CD4-positive, alpha-beta T cell treated with Interleukin-15 for 1 hour (primary cell): ENCODE data around the gene NEK3.
"Not testable (repeated sequence)": the region's sequence is repeated elsewhere in the genome, so short reads cannot be mapped to it uniquely, and the experiment has no call there.

Experiments used
- DNase-seq: peaks from one replicate; pipeline ENCODE4 v3.0.0-alpha.2; 2020

The NEK3 gene

GRCh38 chr13:52169839-52170238 is 10.4 kb upstream of the NEK3 start:
- DNase-seq = no peak

GRCh38 chr13:52165411-52165810 is 6.0 kb upstream of the NEK3 start:
- DNase-seq = no peak

- no peak for DNase-seq
Observed at GRCh38 chr13:52164989-52165388, 5.6 kb upstream of the NEK3 start.

GRCh38 chr13:52163878-52164277 is 4.5 kb upstream of the NEK3 start:
- not testable (repeated sequence) for DNase-seq

GRCh38 chr13:52162279-52163101 is 3.1 kb upstream of the NEK3 start:
- no peak for DNase-seq

GRCh38 chr13:52161181-52161646 is 1.8 kb upstream of the NEK3 start:
- DNase-seq = no peak

- DNase-seq = no peak
Observed at GRCh38 chr13:52160506-52160905, 1.1 kb upstream of the NEK3 start.

GRCh38 chr13:52160053-52160452 is 656 bp upstream of the NEK3 start:
- DNase-seq = no peak

GRCh38 chr13:52158629-52159158 is 703 bp downstream of the NEK3 start:
- DNase-seq = no peak

- DNase-seq = no peak
Observed at GRCh38 chr13:52156724-52157261, 2.6 kb downstream of the NEK3 start.

- DNase-seq = no peak
Observed at GRCh38 chr13:52155177-52155576, 4.2 kb downstream of the NEK3 start.

GRCh38 chr13:52147225-52147624 is 12.2 kb downstream of the NEK3 start:
- DNase-seq = no peak

- DNase-seq = no peak
Observed at GRCh38 chr13:52141299-52141698, 18.1 kb downstream of the NEK3 start.

- no peak for DNase-seq
Observed at GRCh38 chr13:52137489-52137888, 21.9 kb downstream of the NEK3 start.

GRCh38 chr13:52136763-52137162 is 22.6 kb downstream of the NEK3 start:
- no peak for DNase-seq

GRCh38 chr13:52130641-52131040 is 28.8 kb downstream of the NEK3 start:
- no peak for DNase-seq

- peak; percentile 20 for DNase-seq
Observed at GRCh38 chr13:52128714-52129700, 30.4 kb downstream of the NEK3 start, which contains the start of gene NEK5. Gene NEK5, minus strand, starts transcription at chr13:52129073. Its CDS starts 1,591 bp downstream, at chr13:52127482.

- peak; percentile 51 for DNase-seq
Observed at GRCh38 chr13:52127783-52128702, 31.4 kb downstream of the NEK3 start.

GRCh38 chr13:52127378-52127777 is 32.0 kb downstream of the NEK3 start:
- no peak for DNase-seq

- DNase-seq = no peak
Observed at GRCh38 chr13:52125547-52125946, 33.9 kb downstream of the NEK3 start.

- DNase-seq = no peak
Observed at GRCh38 chr13:52118595-52118994, 40.8 kb downstream of the NEK3 start.

- no peak for DNase-seq
Observed at GRCh38 chr13:52118095-52118494, 41.3 kb downstream of the NEK3 start.
